ENCODE data around the gene DHX32. TPM values are rescaled to one million over a fixed set of nuclear protein-coding genes. Genes with fewer than 3 reads are reported as not detected.

Gene DHX32
- total RNA-seq, 1 experiment from 2014 or later, result 36.2 TPM

DNA sequence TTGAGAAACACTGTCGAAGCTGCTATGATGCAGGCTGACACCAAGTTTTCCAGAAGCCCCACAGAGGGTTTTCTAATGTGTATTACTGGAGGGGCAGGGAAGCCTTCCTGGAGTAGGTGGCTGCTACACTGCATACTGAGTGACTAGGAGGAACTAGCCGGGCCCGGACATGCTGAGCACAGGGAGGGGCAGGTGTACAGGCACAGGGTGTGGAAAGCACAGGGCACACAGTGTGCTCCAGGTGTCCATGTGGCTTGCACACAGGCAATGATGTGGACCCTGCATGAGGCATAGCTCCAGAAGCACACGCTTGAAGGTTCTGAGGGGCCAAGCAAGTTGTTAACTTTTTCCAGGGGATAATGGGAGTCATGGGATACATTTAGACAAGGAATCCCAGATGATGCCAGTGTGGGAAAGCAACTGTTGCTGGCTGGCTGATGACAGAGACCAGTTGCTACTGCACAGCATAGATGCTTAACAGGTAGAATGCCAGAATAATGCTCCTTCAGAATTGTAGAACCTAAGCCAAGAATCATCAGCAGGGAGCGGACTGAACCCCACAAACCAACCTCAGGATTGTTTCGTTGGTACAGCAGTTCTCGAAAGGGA lies 14.6 kb downstream of the DHX32 start:
- Histone ChIP-seq H3K4me3 (ENCODE audit: low read depth, low read length, poor library complexity, severe bottlenecking) (no peak overlapping the region), H3K4me1 (ENCODE audit: insufficient read depth, low read length, poor library complexity, severe bottlenecking) (no peaks in the 10 kb centered on the region), H3K9me3 (ENCODE audit: low read depth, low read length, poor library complexity, severe bottlenecking) (no peaks in the 10 kb centered on the region), H3K36me3 (ENCODE audit: insufficient read depth, low read length, poor library complexity, severe bottlenecking) (peaks cover 10% of the 10 kb centered on the region), H3K27me3 (replicated peaks; ENCODE audit: insufficient read depth, low read depth, low read length, poor library complexity) (no peaks in the 10 kb centered on the region), H3K27ac (ENCODE audit: low read depth, low read length, poor library complexity, severe bottlenecking) (no peak overlapping the region)
- intact Hi-C loops (cut with micrococcal nuclease; ENCODE audit: unreplicated experiment), result no loop called here
- TF ChIP-seq, protein P1, sequence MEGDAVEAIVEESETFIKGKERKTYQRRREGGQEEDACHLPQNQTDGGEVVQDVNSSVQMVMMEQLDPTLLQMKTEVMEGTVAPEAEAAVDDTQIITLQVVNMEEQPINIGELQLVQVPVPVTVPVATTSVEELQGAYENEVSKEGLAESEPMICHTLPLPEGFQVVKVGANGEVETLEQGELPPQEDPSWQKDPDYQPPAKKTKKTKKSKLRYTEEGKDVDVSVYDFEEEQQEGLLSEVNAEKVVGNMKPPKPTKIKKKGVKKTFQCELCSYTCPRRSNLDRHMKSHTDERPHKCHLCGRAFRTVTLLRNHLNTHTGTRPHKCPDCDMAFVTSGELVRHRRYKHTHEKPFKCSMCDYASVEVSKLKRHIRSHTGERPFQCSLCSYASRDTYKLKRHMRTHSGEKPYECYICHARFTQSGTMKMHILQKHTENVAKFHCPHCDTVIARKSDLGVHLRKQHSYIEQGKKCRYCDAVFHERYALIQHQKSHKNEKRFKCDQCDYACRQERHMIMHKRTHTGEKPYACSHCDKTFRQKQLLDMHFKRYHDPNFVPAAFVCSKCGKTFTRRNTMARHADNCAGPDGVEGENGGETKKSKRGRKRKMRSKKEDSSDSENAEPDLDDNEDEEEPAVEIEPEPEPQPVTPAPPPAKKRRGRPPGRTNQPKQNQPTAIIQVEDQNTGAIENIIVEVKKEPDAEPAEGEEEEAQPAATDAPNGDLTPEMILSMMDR (conservative IDR thresholded peaks at IDR 0.05; ENCODE audit: low read depth, low read length), result no peak
- no peak for TF ChIP-seq EZH2 (IDR thresholded peaks at IDR 0.05; ENCODE audit: borderline replicate concordance, low read depth, low read length, poor library complexity, severe bottlenecking)
- POLR2A ChIA-PET (ENCODE audit: low non-redundant PET), result no interaction called here
- no TSS peak for BruUV-seq (replicated peaks)
- DNase-seq (ENCODE audit: low spot score), result no peak
- CTCF ChIA-PET, result no interaction called here

GRCh38 chr10:125865120-125865519 lies 16.0 kb downstream of the DHX32 start:
- Histone ChIP-seq H3K4me1 (ENCODE audit: insufficient read depth, low read length, poor library complexity, severe bottlenecking) (no peaks in the 10 kb centered on the region), H3K9me3 (ENCODE audit: low read depth, low read length, poor library complexity, severe bottlenecking) (no peaks in the 10 kb centered on the region), H3K27ac (ENCODE audit: low read depth, low read length, poor library complexity, severe bottlenecking) (no peak overlapping the region), H3K36me3 (ENCODE audit: insufficient read depth, low read length, poor library complexity, severe bottlenecking) (peaks cover 10% of the 10 kb centered on the region), H3K4me3 (ENCODE audit: low read depth, low read length, poor library complexity, severe bottlenecking) (no peak overlapping the region), H3K27me3 (replicated peaks; ENCODE audit: insufficient read depth, low read depth, low read length, poor library complexity) (no peaks in the 10 kb centered on the region)
- no TSS peak for BruUV-seq (replicated peaks)
- no peak for DNase-seq (ENCODE audit: low spot score)
- TF ChIP-seq, protein P1 (conservative IDR thresholded peaks at IDR 0.05; ENCODE audit: low read depth, low read length), result no peak
- TF ChIP-seq EZH2 (IDR thresholded peaks at IDR 0.05; ENCODE audit: borderline replicate concordance, low read depth, low read length, poor library complexity, severe bottlenecking), result no peak
- intact Hi-C loops (cut with micrococcal nuclease; ENCODE audit: unreplicated experiment), result no loop called here
- POLR2A ChIA-PET (ENCODE audit: low non-redundant PET), result no interaction called here
- CTCF ChIA-PET, result no interaction called here

DNA sequence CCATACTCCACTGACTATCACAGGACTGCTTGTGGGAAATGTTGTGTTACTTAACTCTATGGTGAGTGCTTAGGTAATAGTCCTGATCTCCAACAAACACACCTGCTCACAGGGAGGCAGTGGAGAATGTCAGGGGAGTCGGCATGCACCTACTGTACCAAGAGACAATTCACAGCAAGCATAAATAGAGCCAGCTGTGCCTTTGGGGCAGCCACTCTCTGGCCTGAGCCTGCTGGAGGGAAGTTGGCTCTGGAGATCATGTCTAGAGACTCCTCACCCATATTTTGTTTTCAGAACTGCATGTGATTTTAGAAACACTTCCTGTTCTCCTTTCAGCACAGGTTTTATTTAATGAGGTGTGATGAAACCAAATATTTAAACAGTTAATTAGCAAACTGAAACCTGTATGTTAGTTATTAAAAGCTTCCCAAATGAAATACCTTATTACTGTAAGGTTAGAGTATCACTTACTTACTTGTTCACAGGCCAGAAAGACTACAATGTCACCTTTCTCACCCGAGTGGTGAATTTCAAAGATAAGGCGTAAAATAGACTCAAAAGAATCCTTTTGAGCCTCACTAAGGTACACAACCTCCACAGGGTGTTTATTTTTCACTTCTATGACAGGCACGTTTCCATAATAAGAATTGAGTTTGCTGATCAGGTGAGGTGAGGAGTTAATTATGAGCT lies 21.8 kb downstream of the DHX32 start:
- DNase-seq (ENCODE audit: low spot score), result no peak
- Histone ChIP-seq H3K9me3 (ENCODE audit: low read depth, low read length, poor library complexity, severe bottlenecking) (no peaks in the 10 kb centered on the region), H3K36me3 (ENCODE audit: insufficient read depth, low read length, poor library complexity, severe bottlenecking) (peaks cover 7% of the 10 kb centered on the region), H3K27me3 (replicated peaks; ENCODE audit: insufficient read depth, low read depth, low read length, poor library complexity) (no peaks in the 10 kb centered on the region), H3K4me3 (ENCODE audit: low read depth, low read length, poor library complexity, severe bottlenecking) (no peak overlapping the region), H3K4me1 (ENCODE audit: insufficient read depth, low read length, poor library complexity, severe bottlenecking) (no peaks in the 10 kb centered on the region), H3K27ac (ENCODE audit: low read depth, low read length, poor library complexity, severe bottlenecking) (no peak overlapping the region)
- POLR2A ChIA-PET (ENCODE audit: low non-redundant PET), result no interaction called here
- TF ChIP-seq, protein P1 (conservative IDR thresholded peaks at IDR 0.05; ENCODE audit: low read depth, low read length), result no peak
- TF ChIP-seq EZH2 (IDR thresholded peaks at IDR 0.05; ENCODE audit: borderline replicate concordance, low read depth, low read length, poor library complexity, severe bottlenecking), result no peak
- BruUV-seq (replicated peaks), result no TSS peak
- CTCF ChIA-PET, result no interaction called here
- intact Hi-C loops (cut with micrococcal nuclease; ENCODE audit: unreplicated experiment), result no loop called here
